Activated B cell treated with CpG ODN at 0.5 μM for 24 hours (primary cell): ENCODE data around the gene ADAM19. TPM values are rescaled to one million over a fixed set of nuclear protein-coding genes. Genes with fewer than 3 reads are reported as not detected.
A peak's percentile ranks its signal among the peaks of the same experiment; 100 is the strongest.

Experiments
- ATAC-seq: fragments of 200-7000 bp; cut with Tn5 transposase; one replicate; pipeline ENCODE4 v1.10.0; 2021; ENCODE audit warnings: low read depth, mild to moderate bottlenecking, moderate library complexity
- CTCF ChIA-PET: fragments of 350-600 bp; sonication (Branson Sonifier 250); formaldehyde crosslinking; loops from one replicate; lab custom pipeline; 2021; ENCODE audit warnings: antibody characterized with exemption; lab: Charles Lee
- POLR2A ChIA-PET: fragments of 350-600 bp; sonication (Branson Sonifier 250); formaldehyde crosslinking; loops from one replicate; lab custom pipeline; 2021; ENCODE audit warnings: antibody characterized with exemption; lab: Charles Lee
- DNase-seq: peaks from one replicate; pipeline ENCODE4 v3.0.0; 2022
- H3K27ac Mint-ChIP-seq: one replicate; pipeline ENCODE4 v1.8.0; 2020; ENCODE audit warnings: mixed read lengths
- H3K27me3 Mint-ChIP-seq: one replicate; pipeline ENCODE4 v1.8.0; 2021; ENCODE audit warnings: mixed read lengths
- H3K36me3 Mint-ChIP-seq: one replicate; pipeline ENCODE4 v1.8.0; 2021; ENCODE audit warnings: low read depth, mixed read lengths
- H3K4me1 Mint-ChIP-seq: one replicate; pipeline ENCODE4 v1.8.0; 2021; ENCODE audit warnings: mixed read lengths
- H3K4me3 Mint-ChIP-seq: one replicate; pipeline ENCODE4 v1.8.0; 2020; ENCODE audit warnings: mild to moderate bottlenecking, mixed read lengths
- H3K9me3 Mint-ChIP-seq: one replicate; pipeline ENCODE4 v1.8.0; 2020; ENCODE audit warnings: mixed read lengths
- CTCF ChIP-seq: fragments of 200-600 bp; IDR thresholded peaks from one replicate; pipeline ENCODE4 v1.8.0; 2022; ENCODE audit warnings: antibody characterized with exemption, mild to moderate bottlenecking
- intact Hi-C: fragments of 100-400 bp; cut with micrococcal nuclease; formaldehyde crosslinking; loops from one replicate; pipeline ENCODE4 v1.15.1; 2024
- total RNA-seq: library from RNA; stranded (reverse); gene quantifications from 2 replicates; pipeline ENCODE4 v1.2.3, GENCODE V29; 2022

The ADAM19 gene
- total RNA-seq, 1 donor from 2014 or later = 136 TPM

- Mint-ChIP-seq H3K9me3 (no peaks in the 10 kb centered on the region), H3K4me1 (peaks cover 83% of the 10 kb centered on the region), H3K4me3 (peak overlapping the region; percentile 60), H3K27ac (peak overlapping the region; percentile 92), H3K27me3 (no peaks in the 10 kb centered on the region), H3K36me3 (peaks cover 57% of the 10 kb centered on the region)
- ChIA-PET POLR2A (interaction anchor here (1.2 to 3.8 kb wide), 10 partner anchors 10 to 58 kb away, joined by 4 to 25 read pairs (median 10); partner anchors contain the start of gene ADAM19), CTCF (interaction anchor here (1.4 to 1.9 kb wide), 3 partner anchors 27 to 56 kb away, joined by 4 read pairs; no protein-coding TSS in a partner anchor)
- ATAC-seq = no peak
- intact Hi-C loops = loop anchor here (1.0 to 5.0 kb wide), 7 partner anchors 20 to 191 kb away; partner anchors contain the start of gene THG1L
- TF ChIP-seq CTCF = no peak
- no peak for DNase-seq
Measured at GRCh38 chr5:157540124-157540523, 35.5 kb downstream of the ADAM19 start.

GRCh38 chr5:157539503-157540022 lies 36.0 kb downstream of the ADAM19 start:
- intact Hi-C loops = loop anchor here (1.0 to 5.0 kb wide), 7 partner anchors 19 to 192 kb away; partner anchors contain the start of gene THG1L
- Mint-ChIP-seq H3K27me3 (no peaks in the 10 kb centered on the region), H3K27ac (peak overlapping the region; percentile 92), H3K9me3 (no peaks in the 10 kb centered on the region), H3K36me3 (peaks cover 57% of the 10 kb centered on the region), H3K4me3 (peak overlapping the region; percentile 2), H3K4me1 (peaks cover 81% of the 10 kb centered on the region)
- POLR2A ChIA-PET = interaction anchor here (1.2 to 3.8 kb wide), 7 partner anchors 10 to 56 kb away, joined by 7 to 25 read pairs (median 11); no protein-coding TSS in a partner anchor
- no peak for ATAC-seq
- TF ChIP-seq CTCF = no peak
- DNase-seq = no peak
- CTCF ChIA-PET = interaction anchor here (1.4 to 1.9 kb wide), 2 partner anchors 27 to 32 kb away, joined by 4 read pairs; no protein-coding TSS in a partner anchor

GRCh38 chr5:157538311-157538710 lies 37.3 kb downstream of the ADAM19 start:
- Mint-ChIP-seq H3K4me3 (no peak overlapping the region), H3K27ac (peak overlapping the region; percentile 92), H3K9me3 (no peaks in the 10 kb centered on the region), H3K27me3 (no peaks in the 10 kb centered on the region), H3K4me1 (peaks cover 75% of the 10 kb centered on the region), H3K36me3 (peaks cover 59% of the 10 kb centered on the region)
- POLR2A ChIA-PET = interaction anchor here (2.3 to 3.8 kb wide), 2 partner anchors 33 to 36 kb away, joined by 9 to 23 read pairs; no protein-coding TSS in a partner anchor
- intact Hi-C loops = no loop called here
- no peak for DNase-seq
- no peak for ATAC-seq
- CTCF ChIA-PET = no interaction called here
- no peak for TF ChIP-seq CTCF

GRCh38 chr5:157535042-157535865 lies 40.3 kb downstream of the ADAM19 start:
- DNase-seq (no peak), ATAC-seq (no peak)
- H3K9me3 Mint-ChIP-seq = no peaks in the 10 kb centered on the region
- intact Hi-C loops = no loop called here
- CTCF ChIA-PET = interaction anchor here (0.7 kb wide), 1 partner anchor 9 kb away, joined by 3 read pairs; no protein-coding TSS in a partner anchor
- POLR2A ChIA-PET = interaction anchor here (0.7 to 1.2 kb wide), 3 partner anchors 10 to 30 kb away, joined by 3 to 4 read pairs (median 3); no protein-coding TSS in a partner anchor
- peak overlapping the region; percentile 59 for H3K27ac Mint-ChIP-seq
- H3K36me3 Mint-ChIP-seq = peaks cover 84% of the 10 kb centered on the region
- H3K4me1 Mint-ChIP-seq = peaks cover 65% of the 10 kb centered on the region
- no peaks in the 10 kb centered on the region for H3K27me3 Mint-ChIP-seq
- no peak for TF ChIP-seq CTCF
- no peak overlapping the region for H3K4me3 Mint-ChIP-seq
